GM12891 (cell line): ENCODE measurements around the gene NAT10.

Experiments used
- PAX5 ChIP-seq: IDR thresholded peaks from 2 replicates; pipeline ENCODE4 v1.6.1; 2011; ENCODE audit warnings: low read length, moderate library complexity, mild to moderate bottlenecking; ENCODE audit not compliant: insufficient read depth, severe bottlenecking
- POLR2A ChIP-seq: IDR thresholded peaks from 2 replicates; pipeline ENCODE4 v1.6.1; 2011; ENCODE audit warnings: low read depth, low read length, control low read depth
- POLR2AphosphoS5 ChIP-seq: IDR thresholded peaks from 2 replicates; pipeline ENCODE4 v1.6.1; 2011; ENCODE audit warnings: low read depth, low read length, control low read depth
- POU2F2 ChIP-seq: IDR thresholded peaks from 2 replicates; pipeline ENCODE4 v1.6.1; 2011; ENCODE audit warnings: low read depth, mild to moderate bottlenecking, control low read depth, low read length, moderate library complexity
- SPI1 ChIP-seq: IDR thresholded peaks from 2 replicates; pipeline ENCODE4 v1.6.1; 2011; ENCODE audit warnings: low read depth, low read length, control low read depth
- TAF1 ChIP-seq: IDR thresholded peaks from 2 replicates; pipeline ENCODE4 v1.6.1; 2011; ENCODE audit warnings: low read depth, low read length, control low read depth

- no peak for TF ChIP-seq PAX5
- no peak for TF ChIP-seq POLR2A
- TF ChIP-seq POLR2AphosphoS5, result no peak
- TF ChIP-seq TAF1, result no peak
- TF ChIP-seq SPI1, result no peak
- TF ChIP-seq POU2F2, result no peak
These were observed 43.2 kb downstream of the NAT10 start for GRCh38 chr11:34148504-34149165.
